Aorta (tissue), 5 donors: ENCODE data around the gene EPHA6. TPM values are rescaled to one million over a fixed set of nuclear protein-coding genes. Genes with fewer than 3 reads are reported as not detected.

Source experiments
- ATAC-seq: fragments of 200-7000 bp; cut with Tn5 transposase; one replicate; pipeline ENCODE4 v1.9.1; 2022; ENCODE audit warnings: moderate library complexity; ENCODE audit not compliant: low FRiP score
- DNase-seq, 2 donors: peaks; one replicate each; pipeline ENCODE4 v3.0.0-alpha.2; 2020
- H3K27ac ChIP-seq, 2 donors: one replicate each; pipeline ENCODE4 v1.5.1; 2013; ENCODE audit warnings: low read length in 2 of 2, mild to moderate bottlenecking in 2 of 2, moderate library complexity in 2 of 2, control low read depth in 1 of 2, inconsistent platforms in 1 of 2, low read depth in 1 of 2
- H3K27me3 ChIP-seq, 2 donors: one replicate each; pipeline ENCODE4 v1.6.1; 2013; ENCODE audit warnings: control low read depth in 1 of 2, low read length in 1 of 2, mild to moderate bottlenecking in 1 of 2, moderate library complexity in 1 of 2; ENCODE audit not compliant: insufficient read depth in 2 of 2, control insufficient read depth in 1 of 2
- H3K36me3 ChIP-seq, 2 donors: one replicate each; pipeline ENCODE4 v1.6.1; 2013; ENCODE audit warnings: control low read depth in 1 of 2, low read length in 1 of 2, mild to moderate bottlenecking in 1 of 2; ENCODE audit not compliant: insufficient read depth in 2 of 2, control insufficient read depth in 1 of 2
- H3K4me1 ChIP-seq, 2 donors: one replicate each; pipeline ENCODE4 v1.6.1; 2013; ENCODE audit warnings: low read length in 2 of 2, control low read depth in 1 of 2, mild to moderate bottlenecking in 1 of 2, moderate library complexity in 1 of 2; ENCODE audit not compliant: insufficient read depth in 2 of 2, control insufficient read depth in 1 of 2
- H3K4me3 ChIP-seq, 2 donors: one replicate each; pipeline ENCODE4 v1.5.1; 2013; ENCODE audit warnings: low read length in 2 of 2, control low read depth in 1 of 2, mild to moderate bottlenecking in 1 of 2
- H3K9me3 ChIP-seq: one replicate; pipeline ENCODE4 v1.6.1; 2013; ENCODE audit warnings: mild to moderate bottlenecking, low read length; ENCODE audit not compliant: control insufficient read depth
- WGBS, 2 donors: extraction: QIAGEN DNeasy Blood & Tissue Kit; methylation state at CpG; one replicate each; pipeline ENCODE4 v1.1.7; 2013; 5-methylcytosine and 5-hydroxymethylcytosine counted together
- intact Hi-C, 2 donors: fragments of 100-400 bp; cut with DNase I; formaldehyde crosslinking; loops; one replicate each; pipeline versions ENCODE4 v1.14.2 to v1.15.0; 2022
- polyA plus RNA-seq, 2 donors: library from polyadenylated mRNA; stranded (reverse); fragments of 200-250 nt; gene quantifications; one replicate each; pipeline ENCODE4 v1.2.3, GENCODE V29; 2013
- total RNA-seq, 2 donors: library from RNA; stranded (reverse); fragmentation: NEBNext Ultra II Directional; extraction: Animal tissue kit (Norgen Biotek cat#: 25700); gene quantifications; one replicate each; pipeline ENCODE4 v1.2.1, GENCODE V29; 2021
- donor health status: healthy with polysubstance abuse.
- donor health status: Bipolar disorder and iron deficiency.
- donor health status: DM: no; HTN: no; CAD: no.
- donor health status: DM: no; HTN: no; CAD: no.
- donor health status: DM: yes; HTN: yes; CAD: no.

EPHA6 gene
- total and polyA plus RNA-seq, 4 donors: 0.33 to 2.8 (median 1.8) TPM; not detected in 1

- Histone ChIP-seq H3K9me3 (no peaks in the 10 kb centered on the region), H3K27me3 (no peaks in the 10 kb centered on the region), H3K27ac (no peak overlapping the region), H3K4me1 (no peaks in the 10 kb centered on the region), H3K4me3 (no peak overlapping the region), H3K36me3 (no peaks in the 10 kb centered on the region)
- intact Hi-C loops: no loop called here
- 54 to 58% methylated on average over 2 of the region's 2 CpGs for WGBS, 2 donors
- DNase-seq (no peak), ATAC-seq (no peak)
These were observed 16.8 kb downstream of the EPHA6 start for GRCh38 chr3:96831175-96831574.

GRCh38 chr3:96833301-96833700 is 18.9 kb downstream of the EPHA6 start:
- Histone ChIP-seq H3K9me3 (no peaks in the 10 kb centered on the region), H3K27me3 (no peaks in the 10 kb centered on the region), H3K27ac (no peak overlapping the region), H3K4me1 (no peaks in the 10 kb centered on the region), H3K4me3 (no peak overlapping the region), H3K36me3 (no peaks in the 10 kb centered on the region)
- DNase-seq: no peak
- intact Hi-C loops: no loop called here
- ATAC-seq: no peak

- H3K4me1 ChIP-seq: no peaks in the 10 kb centered on the region
- no peak for ATAC-seq
- H3K27me3 ChIP-seq: no peaks in the 10 kb centered on the region
- no peaks in the 10 kb centered on the region for H3K36me3 ChIP-seq
- H3K27ac ChIP-seq: no peak overlapping the region
- WGBS, 2 donors: 32 to 40% methylated on average over 2 of the region's 2 CpGs
- H3K9me3 ChIP-seq: no peaks in the 10 kb centered on the region
- no peak overlapping the region for H3K4me3 ChIP-seq
- intact Hi-C loops: no loop called here
- DNase-seq: no peak
These were observed 21.9 kb downstream of the EPHA6 start for GRCh38 chr3:96836153-96836915.

GRCh38 chr3:96843505-96844203 is 29.3 kb downstream of the EPHA6 start:
- Histone ChIP-seq H3K27ac (no peak overlapping the region), H3K27me3 (no peaks in the 10 kb centered on the region), H3K9me3 (no peaks in the 10 kb centered on the region), H3K4me3 (no peak overlapping the region), H3K4me1 (no peaks in the 10 kb centered on the region), H3K36me3 (no peaks in the 10 kb centered on the region)
- DNase-seq (no peak), ATAC-seq (no peak)
- WGBS, 2 donors: 37 to 39% methylated on average over 6 of the region's 6 CpGs
- intact Hi-C loops: no loop called here

- no peak for DNase-seq
- H3K27me3 ChIP-seq: no peaks in the 10 kb centered on the region
- H3K9me3 ChIP-seq: no peaks in the 10 kb centered on the region
- H3K4me3 ChIP-seq: no peak overlapping the region
- no peaks in the 10 kb centered on the region for H3K36me3 ChIP-seq
- intact Hi-C loops: no loop called here
- no peak overlapping the region for H3K27ac ChIP-seq
- no peaks in the 10 kb centered on the region for H3K4me1 ChIP-seq
- ATAC-seq: no peak
These were observed 29.8 kb downstream of the EPHA6 start for GRCh38 chr3:96844204-96844514.

GRCh38 chr3:96852849-96853248 is 38.5 kb downstream of the EPHA6 start:
- DNase-seq (no peak), ATAC-seq (no peak)
- Histone ChIP-seq H3K27ac (no peak overlapping the region), H3K36me3 (no peaks in the 10 kb centered on the region), H3K9me3 (no peaks in the 10 kb centered on the region), H3K27me3 (no peaks in the 10 kb centered on the region), H3K4me1 (no peaks in the 10 kb centered on the region), H3K4me3 (no peak overlapping the region)
- intact Hi-C loops: no loop called here
- 81 to 90% methylated on average over 2 of the region's 2 CpGs for WGBS, 2 donors

GRCh38 chr3:96860882-96861281 is 46.5 kb downstream of the EPHA6 start:
- Histone ChIP-seq H3K4me1 (no peaks in the 10 kb centered on the region), H3K36me3 (no peaks in the 10 kb centered on the region), H3K4me3 (no peak overlapping the region), H3K27ac (no peak overlapping the region), H3K27me3 (no peaks in the 10 kb centered on the region), H3K9me3 (no peaks in the 10 kb centered on the region)
- ATAC-seq (no peak), DNase-seq (no peak)
- intact Hi-C loops: loop anchor here (5.0 to 10.0 kb wide), 3 partner anchors 794 to 856 kb away; no protein-coding TSS in a partner anchor
- 56 to 75% methylated on average over 1 of the region's 1 CpG for WGBS, 2 donors

- Histone ChIP-seq H3K27ac (no peak overlapping the region), H3K4me1 (no peaks in the 10 kb centered on the region), H3K27me3 (no peaks in the 10 kb centered on the region), H3K36me3 (no peaks in the 10 kb centered on the region), H3K9me3 (no peaks in the 10 kb centered on the region), H3K4me3 (no peak overlapping the region)
- intact Hi-C loops: loop anchor here (2.0 to 10.0 kb wide), 4 partner anchors 792 to 854 kb away; no protein-coding TSS in a partner anchor
- DNase-seq (no peak), ATAC-seq (no peak)
- WGBS, 2 donors: 3 to 5% methylated on average over 1 of the region's 1 CpG
These were observed 48.8 kb downstream of the EPHA6 start for GRCh38 chr3:96863129-96863740.

- Histone ChIP-seq H3K27me3 (no peaks in the 10 kb centered on the region), H3K4me3 (no peak overlapping the region), H3K27ac (no peak overlapping the region), H3K9me3 (no peaks in the 10 kb centered on the region), H3K4me1 (no peaks in the 10 kb centered on the region), H3K36me3 (no peaks in the 10 kb centered on the region)
- DNase-seq (no peak), ATAC-seq (no peak)
- intact Hi-C loops: loop anchor here in 1 of 2 donors (10.0 kb wide), 2 partner anchors 789 to 849 kb away; no protein-coding TSS in a partner anchor
- WGBS, 2 donors: 53 to 62% methylated on average over 2 of the region's 2 CpGs
These were observed 51.2 kb downstream of the EPHA6 start for GRCh38 chr3:96865605-96866004.
